ENCODE data around the gene ZBED6.
"Not testable (repeated sequence)": the region's sequence is repeated elsewhere in the genome, so short reads cannot be mapped to it uniquely, and the experiment has no call there.

The ZBED6 gene

DNA sequence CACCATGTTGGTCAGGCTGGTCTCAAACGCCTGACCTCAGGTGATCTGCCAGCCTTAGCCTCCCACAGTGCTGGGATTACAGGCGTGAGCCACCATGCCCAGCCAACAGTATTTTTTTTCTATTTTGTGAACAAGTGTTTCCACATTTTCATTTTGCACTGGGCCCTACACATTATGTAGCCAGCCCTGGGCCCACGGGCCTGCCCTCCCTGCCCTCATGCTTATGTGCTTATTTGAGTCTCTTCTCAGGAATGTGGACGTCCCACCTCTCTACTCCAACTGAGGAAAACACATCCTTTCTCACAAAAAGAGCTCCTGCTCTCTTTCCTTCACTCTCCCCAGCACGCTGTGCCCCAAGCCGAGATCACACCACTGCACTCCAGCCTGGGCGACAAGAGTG, 13.5 kb upstream of the ZBED6 start:
- Histone ChIP-seq H3K4me1 (ENCODE audit: control insufficient read depth, insufficient read depth, low read length, poor library complexity, severe bottlenecking) (no peaks in the 10 kb centered on the region), H3K4me3 (ENCODE audit: extremely low read depth, insufficient read depth, low read length, poor library complexity, severe bottlenecking) (no peak overlapping the region), H3K9me3 (ENCODE audit: control insufficient read depth, low read length) (no peaks in the 10 kb centered on the region), H3K36me3 (ENCODE audit: control insufficient read depth, insufficient read depth, low read length) (no peaks in the 10 kb centered on the region), H3K27ac (ENCODE audit: low read depth, low read length, severe bottlenecking) (no peak overlapping the region)
- 94 to 100% methylated on average over 3 to 4 of the region's 7 CpGs for WGBS, 2 experiments (ENCODE audit: insufficient coverage in 2 of 2)

DNA sequence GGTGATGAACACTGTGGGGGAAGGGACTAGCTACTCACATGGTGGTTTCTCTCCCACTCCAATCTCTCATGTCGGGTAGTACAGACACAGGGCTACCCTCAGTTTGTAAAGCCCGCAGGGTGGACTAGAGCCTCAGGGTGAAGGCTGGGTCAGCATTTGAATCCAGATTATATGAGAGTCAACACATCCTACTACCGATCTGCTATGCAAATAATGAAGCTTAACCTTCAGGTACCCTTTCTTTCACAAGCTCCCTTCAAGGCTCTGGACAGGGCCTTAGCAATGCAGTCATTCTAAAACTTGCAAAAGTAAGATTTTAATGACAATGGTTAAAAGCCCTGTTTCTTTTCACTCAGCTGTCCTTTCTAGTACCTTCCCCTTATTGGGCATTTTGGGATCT, 5.5 kb upstream of the ZBED6 start:
- Histone ChIP-seq H3K4me1 (ENCODE audit: control insufficient read depth, insufficient read depth, low read length, poor library complexity, severe bottlenecking) (no peaks in the 10 kb centered on the region), H3K27ac (ENCODE audit: low read depth, low read length, severe bottlenecking) (no peak overlapping the region), H3K4me3 (ENCODE audit: extremely low read depth, insufficient read depth, low read length, poor library complexity, severe bottlenecking) (no peak overlapping the region), H3K36me3 (ENCODE audit: control insufficient read depth, insufficient read depth, low read length) (no peaks in the 10 kb centered on the region), H3K9me3 (ENCODE audit: control insufficient read depth, low read length) (peaks cover 5% of the 10 kb centered on the region)
- whole genome bisulfite sequencing, 2 experiments (ENCODE audit: insufficient coverage in 2 of 2): 50% methylated on average over 3 of the region's 3 CpGs; no CpG with 5 or more reads in 1 of the 2 experiments

DNA sequence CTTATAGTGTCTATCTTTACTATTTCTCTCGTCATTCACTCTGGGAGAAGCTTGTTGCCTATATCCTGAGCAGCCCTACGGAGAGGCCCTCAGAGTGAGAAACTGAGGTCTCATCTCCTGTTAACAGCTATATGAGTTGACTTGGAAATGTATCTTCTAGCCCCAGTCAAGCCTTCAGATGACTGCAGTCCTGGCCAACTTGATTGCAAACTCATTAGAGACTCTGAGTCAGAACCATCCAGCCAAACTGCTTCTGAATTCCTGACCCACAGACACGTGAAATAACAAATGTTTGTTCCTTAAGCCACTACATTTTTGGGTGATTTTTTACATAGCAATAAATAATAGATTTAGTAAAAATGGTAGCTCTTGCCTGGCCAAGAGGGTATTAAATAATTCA, 3.9 kb upstream of the ZBED6 start:
- H3K36me3 ChIP-seq (ENCODE audit: control insufficient read depth, insufficient read depth, low read length): no peaks in the 10 kb centered on the region
- no peaks in the 10 kb centered on the region for H3K4me1 ChIP-seq (ENCODE audit: control insufficient read depth, insufficient read depth, low read length, poor library complexity, severe bottlenecking)
- WGBS, 2 experiments (ENCODE audit: insufficient coverage in 2 of 2): 80 to 90% methylated on average over 1 to 2 of the region's 3 CpGs
- H3K9me3 ChIP-seq (ENCODE audit: control insufficient read depth, low read length): peaks cover 5% of the 10 kb centered on the region
- H3K27ac ChIP-seq (ENCODE audit: low read depth, low read length, severe bottlenecking): no peak overlapping the region
- H3K4me3 ChIP-seq (ENCODE audit: extremely low read depth, insufficient read depth, low read length, poor library complexity, severe bottlenecking): no peak overlapping the region

DNA sequence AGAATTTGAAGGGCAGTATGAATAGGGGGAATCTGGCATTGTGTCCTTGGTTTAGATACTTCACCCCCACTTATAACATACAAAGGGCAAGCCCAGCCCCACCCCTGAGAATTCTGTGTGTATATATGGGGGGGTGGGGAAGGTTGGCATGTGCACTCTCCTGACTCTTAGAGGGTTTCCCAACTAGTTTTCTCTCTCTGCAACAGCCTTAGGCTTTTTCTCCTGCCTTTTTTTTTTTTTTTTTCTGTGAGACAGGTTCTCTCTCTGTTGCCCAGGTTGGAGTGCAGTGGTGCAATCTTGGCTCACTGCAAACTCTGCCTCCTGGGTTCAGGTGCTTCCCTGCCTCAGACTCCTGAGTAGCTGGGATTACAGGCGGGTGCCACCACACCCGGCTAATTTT, 2.9 kb upstream of the ZBED6 start:
- H3K9me3 ChIP-seq (ENCODE audit: control insufficient read depth, low read length): peaks cover 5% of the 10 kb centered on the region
- peaks cover 9% of the 10 kb centered on the region for H3K36me3 ChIP-seq (ENCODE audit: control insufficient read depth, insufficient read depth, low read length)
- H3K4me1 ChIP-seq (ENCODE audit: control insufficient read depth, insufficient read depth, low read length, poor library complexity, severe bottlenecking): peaks cover 3% of the 10 kb centered on the region
- H3K4me3 ChIP-seq (ENCODE audit: extremely low read depth, insufficient read depth, low read length, poor library complexity, severe bottlenecking): no peak overlapping the region
- no peak overlapping the region for H3K27ac ChIP-seq (ENCODE audit: low read depth, low read length, severe bottlenecking)
- WGBS, 2 experiments (ENCODE audit: insufficient coverage in 2 of 2): 79% methylated on average over 2 of the region's 2 CpGs; no CpG with 5 or more reads in 1 of the 2 experiments

DNA sequence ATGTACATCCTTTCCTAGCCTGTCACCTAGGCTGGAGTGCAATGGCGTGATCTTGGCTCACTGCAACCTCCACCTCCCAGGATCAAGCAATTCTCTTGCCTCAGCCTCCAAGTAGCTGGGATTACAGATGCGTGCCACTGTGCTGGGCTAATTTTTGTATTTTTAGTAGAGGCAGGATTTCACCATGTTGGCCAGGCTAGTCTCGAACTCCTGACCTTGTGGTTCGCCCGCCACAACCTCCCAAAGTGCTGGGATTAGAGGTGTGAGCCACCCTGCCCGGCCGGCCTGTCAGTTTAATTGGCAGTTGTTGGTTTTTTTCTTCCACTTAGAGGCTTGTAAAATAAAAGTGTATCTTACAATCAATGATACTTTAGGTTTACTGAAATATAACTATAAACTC, 1.9 kb upstream of the ZBED6 start:
- H3K27ac ChIP-seq (ENCODE audit: low read depth, low read length, severe bottlenecking); H3K4me1 ChIP-seq (ENCODE audit: control insufficient read depth, insufficient read depth, low read length, poor library complexity, severe bottlenecking); H3K4me3 ChIP-seq (ENCODE audit: extremely low read depth, insufficient read depth, low read length, poor library complexity, severe bottlenecking): not testable (repeated sequence)
- peaks cover 19% of the 10 kb centered on the region for H3K36me3 ChIP-seq (ENCODE audit: control insufficient read depth, insufficient read depth, low read length)
- 72 to 96% methylated on average over 2 to 5 of the region's 7 CpGs for WGBS, 2 experiments (ENCODE audit: insufficient coverage in 2 of 2)
- peaks cover 15% of the 10 kb centered on the region for H3K9me3 ChIP-seq (ENCODE audit: control insufficient read depth, low read length)

DNA sequence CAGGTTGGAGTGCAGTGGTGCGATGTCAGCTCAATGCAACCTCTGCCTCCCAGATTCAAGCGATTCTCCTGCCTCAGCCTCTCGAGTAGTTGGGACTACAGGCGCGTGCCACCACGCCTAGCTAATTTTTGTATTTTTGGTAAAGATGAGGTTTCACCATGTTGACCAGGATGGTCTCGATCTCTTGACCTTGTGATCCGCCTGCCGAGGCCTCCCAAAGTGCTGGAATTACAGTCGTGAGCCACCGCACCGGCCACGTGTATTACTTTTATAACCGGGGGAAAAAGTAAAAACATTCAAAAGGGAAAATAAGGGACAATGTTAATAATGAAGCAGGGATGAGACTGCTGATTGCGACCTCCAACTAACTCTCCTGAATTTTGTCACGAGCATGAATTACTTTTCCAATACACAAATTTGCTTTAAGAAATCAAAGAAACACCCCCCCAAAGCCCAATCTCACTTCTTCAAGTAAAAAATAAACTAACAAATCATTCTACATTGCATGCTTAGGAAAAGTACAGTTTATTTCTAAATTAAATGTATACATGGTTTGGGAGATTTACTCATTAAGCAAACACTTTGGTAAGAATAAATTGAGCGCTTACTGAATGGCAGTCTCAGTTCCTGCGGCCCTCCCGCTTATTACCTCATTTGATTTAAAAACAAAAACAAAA, 521 bp upstream of the ZBED6 start:
- Histone ChIP-seq H3K9me3 (ENCODE audit: control insufficient read depth, low read length) (peaks cover 19% of the 10 kb centered on the region), H3K36me3 (ENCODE audit: control insufficient read depth, insufficient read depth, low read length) (peaks cover 33% of the 10 kb centered on the region), H3K27ac (ENCODE audit: low read depth, low read length, severe bottlenecking) (peak overlapping the region; percentile 100), H3K4me3 (ENCODE audit: extremely low read depth, insufficient read depth, low read length, poor library complexity, severe bottlenecking) (peak overlapping the region; percentile 83), H3K4me1 (ENCODE audit: control insufficient read depth, insufficient read depth, low read length, poor library complexity, severe bottlenecking) (peaks cover 8% of the 10 kb centered on the region)
- 69 to 88% methylated on average over 12 to 13 of the region's 19 CpGs for WGBS, 2 experiments (ENCODE audit: insufficient coverage in 2 of 2)

DNA sequence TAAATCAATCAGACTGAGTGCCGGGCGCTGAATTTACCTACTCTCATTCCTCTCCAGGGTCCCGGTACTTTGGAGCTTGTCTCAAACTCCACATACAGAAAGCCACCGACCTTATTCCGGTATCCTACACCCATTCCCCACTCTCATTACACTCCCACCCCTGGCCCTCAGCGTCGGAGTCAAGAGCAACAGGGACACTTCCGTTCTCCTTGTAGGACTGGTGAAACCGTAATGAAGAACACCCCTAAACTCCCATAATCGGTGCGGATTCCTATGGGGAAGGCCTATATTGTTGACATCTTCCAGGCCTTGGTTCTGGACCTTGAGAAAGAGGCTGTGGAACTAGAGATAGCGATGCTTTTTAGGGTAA, 798 bp downstream of the ZBED6 start:
- peak overlapping the region; percentile 83 for H3K4me3 ChIP-seq (ENCODE audit: extremely low read depth, insufficient read depth, low read length, poor library complexity, severe bottlenecking)
- 3% methylated on average over 6 to 10 of the region's 12 CpGs for WGBS, 2 experiments (ENCODE audit: insufficient coverage in 2 of 2)
- H3K9me3 ChIP-seq (ENCODE audit: control insufficient read depth, low read length): peaks cover 18% of the 10 kb centered on the region
- H3K4me1 ChIP-seq (ENCODE audit: control insufficient read depth, insufficient read depth, low read length, poor library complexity, severe bottlenecking): peaks cover 9% of the 10 kb centered on the region
- H3K27ac ChIP-seq (ENCODE audit: low read depth, low read length, severe bottlenecking): peak overlapping the region; percentile 100
- H3K36me3 ChIP-seq (ENCODE audit: control insufficient read depth, insufficient read depth, low read length): peaks cover 41% of the 10 kb centered on the region

DNA sequence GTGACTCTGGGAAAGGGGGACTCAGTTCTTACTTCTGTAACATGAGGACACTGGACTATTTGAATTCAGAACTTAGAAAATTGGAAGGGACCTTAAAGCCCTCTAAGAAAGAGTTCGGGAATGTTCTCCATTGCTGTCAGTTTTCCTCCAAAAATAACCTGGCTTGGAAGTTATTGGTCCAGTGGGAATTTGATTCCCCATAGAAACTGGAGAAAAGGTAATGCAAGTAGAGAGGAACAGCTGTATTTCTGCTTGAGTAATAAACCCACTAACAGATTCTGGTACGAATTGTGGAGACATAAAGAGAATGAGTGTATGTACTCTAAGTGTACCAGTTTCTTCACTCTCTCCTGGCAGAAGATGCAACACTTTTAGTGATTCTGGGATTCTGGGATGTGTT, 1.8 kb downstream of the ZBED6 start:
- Histone ChIP-seq H3K4me3 (ENCODE audit: extremely low read depth, insufficient read depth, low read length, poor library complexity, severe bottlenecking) (peak overlapping the region; percentile 83), H3K4me1 (ENCODE audit: control insufficient read depth, insufficient read depth, low read length, poor library complexity, severe bottlenecking) (peaks cover 9% of the 10 kb centered on the region), H3K36me3 (ENCODE audit: control insufficient read depth, insufficient read depth, low read length) (peaks cover 45% of the 10 kb centered on the region), H3K27ac (ENCODE audit: low read depth, low read length, severe bottlenecking) (no peak overlapping the region), H3K9me3 (ENCODE audit: control insufficient read depth, low read length) (peaks cover 14% of the 10 kb centered on the region)
- WGBS, 2 experiments (ENCODE audit: insufficient coverage in 2 of 2): no CpG with 5 or more reads among the region's 2 CpGs

DNA sequence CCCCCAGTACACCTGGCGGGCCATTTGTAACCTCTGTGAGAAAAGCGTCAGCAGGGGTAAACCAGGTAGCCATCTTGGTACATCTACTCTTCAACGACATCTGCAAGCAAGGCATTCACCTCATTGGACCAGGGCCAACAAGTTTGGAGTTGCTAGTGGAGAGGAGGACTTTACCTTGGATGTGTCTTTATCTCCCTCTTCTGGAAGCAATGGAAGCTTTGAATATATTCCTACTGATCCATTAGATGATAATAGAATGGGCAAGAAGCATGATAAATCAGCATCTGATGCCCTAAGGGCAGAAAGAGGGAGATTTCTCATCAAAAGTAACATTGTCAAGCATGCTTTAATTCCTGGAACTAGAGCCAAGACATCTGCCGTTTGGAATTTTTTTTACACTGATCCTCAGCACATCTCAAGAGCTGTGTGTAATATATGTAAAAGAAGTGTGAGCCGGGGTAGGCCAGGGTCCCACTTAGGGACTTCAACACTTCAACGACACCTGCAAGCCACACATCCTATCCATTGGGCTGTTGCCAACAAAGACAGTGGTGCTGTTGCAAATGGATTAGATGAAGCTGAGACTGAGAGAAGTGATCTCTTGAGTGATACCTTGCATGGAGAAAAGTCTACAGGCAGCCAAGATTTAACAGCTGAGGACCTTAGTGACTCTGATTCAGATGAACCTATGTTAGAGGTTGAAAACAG, 2.7 kb downstream of the ZBED6 start:
- H3K4me1 ChIP-seq (ENCODE audit: control insufficient read depth, insufficient read depth, low read length, poor library complexity, severe bottlenecking): peaks cover 9% of the 10 kb centered on the region
- 85 to 100% methylated on average over 3 of the region's 6 CpGs for WGBS, 2 experiments (ENCODE audit: insufficient coverage in 2 of 2)
- peaks cover 14% of the 10 kb centered on the region for H3K9me3 ChIP-seq (ENCODE audit: control insufficient read depth, low read length)
- H3K4me3 ChIP-seq (ENCODE audit: extremely low read depth, insufficient read depth, low read length, poor library complexity, severe bottlenecking): no peak overlapping the region
- peaks cover 50% of the 10 kb centered on the region for H3K36me3 ChIP-seq (ENCODE audit: control insufficient read depth, insufficient read depth, low read length)
- H3K27ac ChIP-seq (ENCODE audit: low read depth, low read length, severe bottlenecking): no peak overlapping the region

DNA sequence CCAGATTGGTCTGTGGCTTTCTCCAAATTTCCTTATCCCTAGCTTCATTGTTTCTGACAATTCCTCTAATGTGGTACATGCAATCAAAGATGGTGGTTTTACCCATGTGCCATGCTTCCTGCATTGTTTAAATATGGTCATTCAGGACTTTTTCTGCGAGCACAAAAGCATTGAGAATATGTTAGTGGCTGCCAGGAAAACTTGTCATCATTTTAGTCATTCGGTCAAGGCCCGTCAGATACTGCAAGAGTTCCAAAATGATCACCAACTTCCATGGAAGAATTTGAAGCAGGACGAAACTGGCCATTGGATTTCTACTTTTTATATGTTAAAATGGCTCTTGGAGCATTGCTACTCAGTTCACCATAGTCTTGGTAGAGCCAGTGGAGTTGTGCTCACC, 3.7 kb downstream of the ZBED6 start:
- H3K4me1 ChIP-seq (ENCODE audit: control insufficient read depth, insufficient read depth, low read length, poor library complexity, severe bottlenecking): peaks cover 9% of the 10 kb centered on the region
- H3K9me3 ChIP-seq (ENCODE audit: control insufficient read depth, low read length): peaks cover 14% of the 10 kb centered on the region
- H3K27ac ChIP-seq (ENCODE audit: low read depth, low read length, severe bottlenecking): no peak overlapping the region
- 96 to 100% methylated on average over 3 to 4 of the region's 4 CpGs for WGBS, 2 experiments (ENCODE audit: insufficient coverage in 2 of 2)
- peaks cover 60% of the 10 kb centered on the region for H3K36me3 ChIP-seq (ENCODE audit: control insufficient read depth, insufficient read depth, low read length)
- no peak overlapping the region for H3K4me3 ChIP-seq (ENCODE audit: extremely low read depth, insufficient read depth, low read length, poor library complexity, severe bottlenecking)

DNA sequence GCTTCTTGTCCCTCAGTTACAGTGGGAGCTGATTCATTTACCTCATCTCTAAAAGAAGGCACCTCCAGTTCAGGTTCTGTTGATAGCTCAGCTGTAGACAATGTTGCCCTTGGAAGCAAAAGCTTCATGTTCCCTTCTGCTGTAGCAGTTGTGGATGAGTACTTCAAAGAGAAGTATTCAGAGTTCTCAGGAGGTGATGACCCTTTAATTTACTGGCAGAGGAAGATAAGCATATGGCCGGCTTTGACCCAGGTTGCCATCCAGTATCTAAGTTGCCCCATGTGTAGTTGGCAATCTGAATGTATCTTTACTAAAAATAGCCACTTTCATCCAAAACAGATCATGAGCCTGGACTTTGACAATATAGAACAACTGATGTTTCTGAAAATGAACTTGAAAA, 4.5 kb downstream of the ZBED6 start:
- peaks cover 9% of the 10 kb centered on the region for H3K4me1 ChIP-seq (ENCODE audit: control insufficient read depth, insufficient read depth, low read length, poor library complexity, severe bottlenecking)
- WGBS, 2 experiments (ENCODE audit: insufficient coverage in 2 of 2): no CpG with 5 or more reads among the region's 1 CpG

More for the DNA sequence above, 4.5 kb downstream of the ZBED6 start:
- no peak overlapping the region for H3K4me3 ChIP-seq (ENCODE audit: extremely low read depth, insufficient read depth, low read length, poor library complexity, severe bottlenecking)
- H3K36me3 ChIP-seq (ENCODE audit: control insufficient read depth, insufficient read depth, low read length): peaks cover 68% of the 10 kb centered on the region
- no peak overlapping the region for H3K27ac ChIP-seq (ENCODE audit: low read depth, low read length, severe bottlenecking)
- H3K9me3 ChIP-seq (ENCODE audit: control insufficient read depth, low read length): peaks cover 14% of the 10 kb centered on the region

Data from mesodermal cell (in vitro differentiated cells).